H9 (cell line): ENCODE measurements around the gene API5. TPM values are rescaled to one million over a fixed set of nuclear protein-coding genes. Genes with fewer than 3 reads are reported as not detected.

ENCODE experiments used
- DNase-seq: peaks from one replicate; pipeline ENCODE4 v3.0.0-alpha.2; 2017
- H2AFZ ChIP-seq: one replicate; pipeline ENCODE4 v1.6.1; 2013; ENCODE audit warnings: mild to moderate bottlenecking, low read length, control low read depth, moderate library complexity
- H2AK5ac ChIP-seq: 2 replicates; pipeline ENCODE4 v1.6.1; 2013; ENCODE audit warnings: low read length, control low read depth, mixed read lengths; ENCODE audit not compliant: insufficient read length
- H2BK120ac ChIP-seq: one replicate; pipeline ENCODE4 v1.6.1; 2013; ENCODE audit warnings: low read depth, mild to moderate bottlenecking, low read length, control low read depth, inconsistent platforms; ENCODE audit not compliant: poor library complexity, severe bottlenecking
- H2BK12ac ChIP-seq: 2 replicates; pipeline ENCODE4 v1.6.1; 2013; ENCODE audit warnings: low read length, control low read depth, mixed read lengths, low read depth; ENCODE audit not compliant: insufficient read length
- H2BK15ac ChIP-seq: 2 replicates; pipeline ENCODE4 v1.6.1; 2013; ENCODE audit warnings: low read depth, low read length, control low read depth
- H2BK20ac ChIP-seq: one replicate; pipeline ENCODE4 v1.6.1; 2013; ENCODE audit warnings: low read depth, mild to moderate bottlenecking, low read length, control low read depth, inconsistent platforms; ENCODE audit not compliant: poor library complexity, severe bottlenecking
- H2BK5ac ChIP-seq: 2 replicates; pipeline ENCODE4 v1.6.1; 2013; ENCODE audit warnings: low read length, control low read depth, mixed read lengths; ENCODE audit not compliant: insufficient read length
- H3K14ac ChIP-seq: 2 replicates; pipeline ENCODE4 v1.6.1; 2013; ENCODE audit warnings: low read length, control low read depth; ENCODE audit not compliant: insufficient read depth
- H3K18ac ChIP-seq: 2 replicates; pipeline ENCODE4 v1.6.1; 2013; ENCODE audit warnings: low read depth, mild to moderate bottlenecking, mixed read lengths, low read length, control low read depth; ENCODE audit not compliant: insufficient read length
- H3K23ac ChIP-seq: 2 replicates; pipeline ENCODE4 v1.6.1; 2013; ENCODE audit warnings: low read length, control low read depth, mixed read lengths, low read depth; ENCODE audit not compliant: insufficient read length
- H3K23me2 ChIP-seq: 2 replicates; pipeline ENCODE4 v1.6.1; 2013; ENCODE audit warnings: low read depth, mild to moderate bottlenecking, mixed read lengths, low read length, control low read depth; ENCODE audit not compliant: insufficient read length, poor library complexity, severe bottlenecking
- H3K27ac ChIP-seq: 2 replicates; pipeline ENCODE4 v1.5.1; 2013; ENCODE audit warnings: low read length, control low read depth, mixed read lengths, low read depth; ENCODE audit not compliant: insufficient read length
- H3K27me3 ChIP-seq: 2 replicates; pipeline ENCODE4 v1.6.1; 2013; ENCODE audit warnings: low read length, control low read depth, inconsistent platforms; ENCODE audit not compliant: insufficient read depth
- H3K4ac ChIP-seq: 2 replicates; pipeline ENCODE4 v1.6.1; 2013; ENCODE audit warnings: low read depth, mild to moderate bottlenecking, control low read depth, inconsistent platforms, low read length, moderate library complexity
- H3K4me1 ChIP-seq: 2 replicates; pipeline ENCODE4 v1.6.1; 2013; ENCODE audit warnings: low read length, control low read depth, inconsistent platforms; ENCODE audit not compliant: insufficient read depth
- H3K4me2 ChIP-seq: 2 replicates; pipeline ENCODE4 v1.6.1; 2013; ENCODE audit warnings: low read length, control low read depth, mixed read lengths; ENCODE audit not compliant: insufficient read length, insufficient read depth
- H3K56ac ChIP-seq: 2 replicates; pipeline ENCODE4 v1.6.1; 2013; ENCODE audit warnings: low read depth, mild to moderate bottlenecking, mixed read lengths, low read length, control low read depth; ENCODE audit not compliant: insufficient read length
- H3K79me1 ChIP-seq: 2 replicates; pipeline ENCODE4 v1.6.1; 2013; ENCODE audit warnings: low read depth, mild to moderate bottlenecking, moderate library complexity, low read length, control low read depth, inconsistent platforms; ENCODE audit not compliant: insufficient read depth, poor library complexity, severe bottlenecking
- H3K79me2 ChIP-seq: 2 replicates; pipeline ENCODE4 v1.6.1; 2013; ENCODE audit warnings: low read length, control low read depth, inconsistent platforms; ENCODE audit not compliant: insufficient read depth
- H3K9ac ChIP-seq: 2 replicates; pipeline ENCODE4 v1.6.1; 2013; ENCODE audit warnings: low read length, control low read depth, mixed read lengths; ENCODE audit not compliant: insufficient read length; ENCODE audit errors: extremely low read depth
- H3K9me3 ChIP-seq: one replicate; pipeline ENCODE4 v1.6.1; 2013; ENCODE audit warnings: low read depth, low read length, inconsistent platforms; ENCODE audit not compliant: control insufficient read depth
- H3T11ph ChIP-seq: one replicate; pipeline ENCODE4 v1.6.1; 2013; ENCODE audit warnings: mild to moderate bottlenecking, low read length, control low read depth, inconsistent platforms
- H4K20me1 ChIP-seq: one replicate; pipeline ENCODE4 v1.6.1; 2013; ENCODE audit not compliant: control insufficient read depth, insufficient read length, insufficient read depth
- H4K5ac ChIP-seq: 2 replicates; pipeline ENCODE4 v1.6.1; 2013; ENCODE audit warnings: low read depth, mild to moderate bottlenecking, mixed read lengths, low read length, control low read depth; ENCODE audit not compliant: insufficient read length
- H4K8ac ChIP-seq: replicated peaks from 2 replicates; pipeline ENCODE4 v1.6.1; 2013; ENCODE audit warnings: low read length, control low read depth, mixed read lengths, low read depth; ENCODE audit not compliant: insufficient read length
- H4K91ac ChIP-seq: 2 replicates; pipeline ENCODE4 v1.6.1; 2013; ENCODE audit warnings: low read depth, mild to moderate bottlenecking, moderate library complexity, mixed read lengths, low read length, control low read depth; ENCODE audit not compliant: insufficient read length
- H3K27ac Mint-ChIP-seq, 3 experiments: 2 replicates in 2 of 3; 3 replicates in 1 of 3; pipeline ENCODE4 v1.8.0; 2020 to 2021; ENCODE audit warnings: mixed read lengths in 3 of 3, mild to moderate bottlenecking in 1 of 3, moderate library complexity in 1 of 3
- H3K27me3 Mint-ChIP-seq: 2 replicates; pipeline ENCODE4 v1.8.0; 2021; ENCODE audit warnings: low read depth, mild to moderate bottlenecking, moderate library complexity, mixed read lengths
- H3K36me3 Mint-ChIP-seq, 3 experiments: 2 replicates in 2 of 3; 3 replicates in 1 of 3; pipeline ENCODE4 v1.8.0; 2020 to 2021; ENCODE audit warnings: low read depth in 3 of 3, mixed read lengths in 3 of 3; ENCODE audit not compliant: insufficient read depth in 1 of 3
- H3K4me1 Mint-ChIP-seq, 2 experiments: 2 replicates each; pipeline ENCODE4 v1.8.0; 2020; ENCODE audit warnings: mixed read lengths in 2 of 2
- H3K4me3 Mint-ChIP-seq, 2 experiments: 2 replicates in 1 of 2; 3 replicates in 1 of 2; pipeline ENCODE4 v1.8.0; 2020 to 2021; ENCODE audit warnings: mild to moderate bottlenecking in 2 of 2, mixed read lengths in 2 of 2, moderate library complexity in 1 of 2
- H3K9me3 Mint-ChIP-seq, 2 experiments: 2 replicates in 1 of 2; 3 replicates in 1 of 2; pipeline ENCODE4 v1.8.0; 2020; ENCODE audit warnings: mild to moderate bottlenecking in 2 of 2, mixed read lengths in 2 of 2, moderate library complexity in 1 of 2
- WGBS: extraction: QIAGEN DNeasy Blood & Tissue Kit; methylation state at CpG from one replicate; pipeline ENCODE4 v1.1.7; 2013; ENCODE audit warnings: missing lambda C conversion rate, low lambda C conversion rate, mixed read lengths; ENCODE audit not compliant: insufficient read length; ENCODE audit errors: extremely low coverage; 5-methylcytosine and 5-hydroxymethylcytosine counted together
- total RNA-seq: library from RNA; stranded (reverse); gene quantifications from 2 replicates; pipeline ENCODE4 v1.2.1, GENCODE V29; 2021
- TF ChIP-seq, protein P1 (sequence below): fragments of 200-600 bp; sonication (generic); conservative IDR thresholded peaks from 3 replicates; pipeline ENCODE4 v1.8.0; 2021; ENCODE audit warnings: antibody characterized with exemption, mild to moderate bottlenecking

API5 gene
- total RNA-seq, 1 experiment from 2014 or later = 147 TPM

DNA sequence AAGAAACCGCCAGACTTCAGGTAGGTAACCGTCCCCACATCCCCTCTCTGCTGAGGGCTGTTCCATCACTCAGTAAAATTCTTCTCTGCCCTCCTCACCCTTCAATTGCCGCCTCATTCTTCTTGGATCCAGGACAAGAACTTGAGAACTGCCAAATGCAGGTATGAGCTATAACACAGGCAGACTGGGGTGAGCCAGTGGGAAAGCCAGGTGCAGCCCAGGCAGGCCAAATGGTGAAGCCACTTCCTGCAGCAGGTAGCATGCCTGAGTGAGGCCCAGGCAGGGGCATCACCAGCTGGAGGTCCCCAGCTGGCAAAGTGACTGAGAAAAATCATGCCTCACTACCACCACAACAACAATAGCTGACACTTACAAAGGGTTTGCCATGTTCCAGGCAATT, 22.4 kb upstream of the API5 start:
- H2BK120ac ChIP-seq = no peak overlapping the region
- H3K18ac ChIP-seq = no peak overlapping the region
- no peak overlapping the region for H3K4me3 Mint-ChIP-seq
- no peak overlapping the region for H3K27ac Mint-ChIP-seq
- H3K9me3 Mint-ChIP-seq = peaks cover 3 to 11% of the 10 kb centered on the region in 2 experiments; a peak in 4 of 5 replicates
- no peak overlapping the region for H3K23ac ChIP-seq
- no peak overlapping the region for H3K4ac ChIP-seq
- no peaks in the 10 kb centered on the region for H3K4me1 ChIP-seq
- peaks cover 1% of the 10 kb centered on the region; the same call in 1 of the 2 replicates for H3K27me3 Mint-ChIP-seq
- no peak overlapping the region for H3T11ph ChIP-seq
- H3K4me1 Mint-ChIP-seq = peaks cover 10 to 11% of the 10 kb centered on the region in 2 experiments
- no peak overlapping the region for H3K9ac ChIP-seq
- no peaks in the 10 kb centered on the region for H3K79me1 ChIP-seq
- no peak overlapping the region for H2AFZ ChIP-seq
- no CpG with 5 or more reads among the region's 3 CpGs for WGBS
- DNase-seq = no peak
- no peak overlapping the region for H4K5ac ChIP-seq
- H3K4me2 ChIP-seq = no peak overlapping the region
- no peaks in the 10 kb centered on the region for H3K79me2 ChIP-seq
- H2BK20ac ChIP-seq = no peak overlapping the region
- H4K20me1 ChIP-seq = no peaks in the 10 kb centered on the region
- peaks cover 0 to 7% (median 0%) of the 10 kb centered on the region in 3 experiments; a peak in 1 of 7 replicates for H3K36me3 Mint-ChIP-seq
- H4K91ac ChIP-seq = no peak overlapping the region
- H2BK12ac ChIP-seq = no peak overlapping the region
- H3K9me3 ChIP-seq = no peaks in the 10 kb centered on the region
- no peak overlapping the region for H3K56ac ChIP-seq
- no peak overlapping the region for H3K27ac ChIP-seq
- no peaks in the 10 kb centered on the region for H3K27me3 ChIP-seq
- H2BK5ac ChIP-seq = no peak overlapping the region
- no peaks in the 10 kb centered on the region for H3K23me2 ChIP-seq
- no peak overlapping the region for H2AK5ac ChIP-seq
- H3K14ac ChIP-seq = no peak overlapping the region
- H4K8ac ChIP-seq = no peak overlapping the region
- H2BK15ac ChIP-seq = no peak overlapping the region
- TF ChIP-seq, protein P1, sequence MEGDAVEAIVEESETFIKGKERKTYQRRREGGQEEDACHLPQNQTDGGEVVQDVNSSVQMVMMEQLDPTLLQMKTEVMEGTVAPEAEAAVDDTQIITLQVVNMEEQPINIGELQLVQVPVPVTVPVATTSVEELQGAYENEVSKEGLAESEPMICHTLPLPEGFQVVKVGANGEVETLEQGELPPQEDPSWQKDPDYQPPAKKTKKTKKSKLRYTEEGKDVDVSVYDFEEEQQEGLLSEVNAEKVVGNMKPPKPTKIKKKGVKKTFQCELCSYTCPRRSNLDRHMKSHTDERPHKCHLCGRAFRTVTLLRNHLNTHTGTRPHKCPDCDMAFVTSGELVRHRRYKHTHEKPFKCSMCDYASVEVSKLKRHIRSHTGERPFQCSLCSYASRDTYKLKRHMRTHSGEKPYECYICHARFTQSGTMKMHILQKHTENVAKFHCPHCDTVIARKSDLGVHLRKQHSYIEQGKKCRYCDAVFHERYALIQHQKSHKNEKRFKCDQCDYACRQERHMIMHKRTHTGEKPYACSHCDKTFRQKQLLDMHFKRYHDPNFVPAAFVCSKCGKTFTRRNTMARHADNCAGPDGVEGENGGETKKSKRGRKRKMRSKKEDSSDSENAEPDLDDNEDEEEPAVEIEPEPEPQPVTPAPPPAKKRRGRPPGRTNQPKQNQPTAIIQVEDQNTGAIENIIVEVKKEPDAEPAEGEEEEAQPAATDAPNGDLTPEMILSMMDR = no peak
